ENCODE data around the gene TPTE. TPM values are rescaled to one million over a fixed set of nuclear protein-coding genes. Genes with fewer than 3 reads are reported as not detected.
"Not testable (repeated sequence)": the region's sequence is repeated elsewhere in the genome, so short reads cannot be mapped to it uniquely, and the experiment has no call there.

The TPTE gene
- total RNA-seq, 1 donor from 2014 or later: not detected

DNA sequence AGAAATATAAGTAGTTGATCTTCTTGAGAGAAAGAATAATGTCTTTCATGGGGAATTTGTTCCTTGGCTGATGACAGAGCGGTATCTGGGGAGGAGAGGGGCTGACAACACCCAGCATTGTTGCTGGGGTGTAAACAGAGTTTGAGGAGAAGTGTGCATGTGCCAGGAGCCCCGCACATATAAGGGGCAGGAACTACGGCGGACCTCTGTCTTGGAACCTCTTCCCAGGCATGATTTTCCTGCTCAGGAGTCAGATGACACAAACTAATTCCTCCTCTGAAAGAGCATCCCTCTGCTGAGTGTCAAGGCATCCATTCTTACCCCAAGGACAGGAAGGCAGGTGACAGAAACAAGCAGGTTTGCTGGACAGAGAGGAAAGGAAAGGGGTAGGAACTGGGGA lies 119.1 kb downstream of the TPTE start:
- no peak for TF ChIP-seq CTCF (conservative IDR thresholded peaks at IDR 0.05)
- Mint-ChIP-seq H3K9me3 (no peaks in the 10 kb centered on the region), H3K27ac (ENCODE audit: unreplicated experiment) (no peak overlapping the region), H3K27me3 (ENCODE audit: low read depth) (no peaks in the 10 kb centered on the region), H3K4me3 (no peak overlapping the region), H3K4me1 (no peaks in the 10 kb centered on the region), H3K36me3 (ENCODE audit: low read depth) (no peaks in the 10 kb centered on the region)
- DNase-seq (ENCODE audit: low read depth, low spot score): no peak

GRCh38 chr21:10641107-10641506 lies 119.7 kb downstream of the TPTE start:
- DNase-seq (ENCODE audit: low read depth, low spot score): no peak
- H3K36me3 Mint-ChIP-seq (ENCODE audit: low read depth): no peaks in the 10 kb centered on the region
- H3K4me1 Mint-ChIP-seq: no peaks in the 10 kb centered on the region
- TF ChIP-seq CTCF (conservative IDR thresholded peaks at IDR 0.05): no peak
- no peak overlapping the region for H3K27ac Mint-ChIP-seq (ENCODE audit: unreplicated experiment)
- no peaks in the 10 kb centered on the region for H3K9me3 Mint-ChIP-seq
- no peaks in the 10 kb centered on the region for H3K27me3 Mint-ChIP-seq (ENCODE audit: low read depth)
- H3K4me3 Mint-ChIP-seq: no peak overlapping the region

DNA sequence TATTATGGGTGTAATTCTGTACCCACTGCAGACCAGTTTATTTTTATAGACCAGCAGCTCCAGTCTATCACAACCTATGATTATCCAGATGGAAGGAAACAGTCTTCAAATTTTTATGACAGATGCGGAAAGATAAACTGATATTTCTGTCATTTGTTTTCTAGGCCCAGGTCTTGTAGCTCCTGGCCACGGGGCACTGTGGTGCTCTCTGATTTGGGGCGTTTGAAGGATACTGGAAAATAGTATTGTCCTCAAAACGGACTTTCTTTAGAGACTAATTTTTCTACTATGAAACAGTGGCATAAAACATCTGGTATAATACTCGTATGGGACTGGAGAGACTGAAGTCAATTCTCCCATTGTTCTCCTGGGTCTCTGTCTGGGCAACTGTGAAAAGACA lies 124.3 kb downstream of the TPTE start:
- not testable (repeated sequence) for H3K27me3 Mint-ChIP-seq (ENCODE audit: low read depth); H3K9me3 Mint-ChIP-seq; H3K27ac Mint-ChIP-seq (ENCODE audit: unreplicated experiment); DNase-seq (ENCODE audit: low read depth, low spot score); H3K4me1 Mint-ChIP-seq; H3K4me3 Mint-ChIP-seq; H3K36me3 Mint-ChIP-seq (ENCODE audit: low read depth)

GRCh38 chr21:10649350-10650149 lies 128.2 kb downstream of the TPTE start:
- H3K9me3 Mint-ChIP-seq; DNase-seq (ENCODE audit: low read depth, low spot score); H3K27ac Mint-ChIP-seq (ENCODE audit: unreplicated experiment); H3K36me3 Mint-ChIP-seq (ENCODE audit: low read depth); H3K27me3 Mint-ChIP-seq (ENCODE audit: low read depth); H3K4me1 Mint-ChIP-seq; H3K4me3 Mint-ChIP-seq: not testable (repeated sequence)

DNA sequence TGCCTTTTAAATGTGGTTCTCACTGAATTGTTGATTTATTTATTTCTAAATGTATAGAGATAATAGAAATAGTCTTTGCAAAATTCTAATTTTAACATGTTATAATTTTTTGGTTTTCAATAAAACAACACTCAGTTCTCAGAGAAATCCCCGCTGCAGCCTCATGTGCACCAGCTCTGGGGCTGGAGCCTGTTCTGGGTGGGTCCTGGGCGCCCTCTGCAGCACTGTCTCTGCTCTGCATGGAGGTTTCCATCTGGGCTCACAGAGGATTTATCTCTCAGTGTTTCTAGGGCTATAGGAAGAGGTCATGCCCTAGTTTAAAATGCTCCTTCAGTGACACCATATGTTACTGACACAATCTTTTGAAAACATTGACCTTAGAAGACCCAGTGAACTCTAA lies 128.9 kb downstream of the TPTE start:
- not testable (repeated sequence) for H3K27ac Mint-ChIP-seq (ENCODE audit: unreplicated experiment); H3K4me3 Mint-ChIP-seq; DNase-seq (ENCODE audit: low read depth, low spot score); H3K27me3 Mint-ChIP-seq (ENCODE audit: low read depth); H3K4me1 Mint-ChIP-seq; H3K9me3 Mint-ChIP-seq; H3K36me3 Mint-ChIP-seq (ENCODE audit: low read depth)

Measured in neural crest cell (in vitro differentiated cells).